GM18508 (cell line): ENCODE data around the gene DPEP2NB.

Source experiments
- ATAC-seq: cut with Tn5 transposase; IDR thresholded peaks from one replicate; pipeline ENCODE4 v1.9.1; 2021; ENCODE audit warnings: moderate number of reproducible peaks; ENCODE audit not compliant: insufficient read depth, unreplicated experiment

The DPEP2NB gene

GRCh38 chr16:67964477-67965131 lies 51.1 kb downstream of the DPEP2NB start:
- ATAC-seq = no peak

- no peak for ATAC-seq
Measured at GRCh38 chr16:67963662-67964321, 51.9 kb downstream of the DPEP2NB start.
